Lower leg skin (tissue), 4 donors: ENCODE results near the gene ZNF79. TPM values are rescaled to one million over a fixed set of nuclear protein-coding genes. Genes with fewer than 3 reads are reported as not detected.

Source experiments
- DNase-seq, 2 donors: peaks; one replicate each; pipeline ENCODE4 v3.0.0-alpha.2; 2019; ENCODE audit warnings: low spot score in 2 of 2
- H3K4me3 ChIP-seq: fragments of 200-600 bp; sonication (generic); 2 replicates; pipeline ENCODE4 v1.5.1; 2017; ENCODE audit warnings: mild to moderate bottlenecking, low read depth; ENCODE audit not compliant: poor library complexity, severe bottlenecking
- POLR2A ChIP-seq, 2 donors: fragments of 450-650 bp; IDR thresholded peaks; one replicate each; pipeline ENCODE4 v1.6.1; 2016 to 2017; ENCODE audit warnings: antibody characterized with exemption in 2 of 2, mild to moderate bottlenecking in 1 of 2, moderate library complexity in 1 of 2
- WGBS, 2 donors: methylation state at CpG; one replicate each; pipeline ENCODE4 v1.1.5; 2018; 5-methylcytosine and 5-hydroxymethylcytosine counted together
- intact Hi-C: fragments of 100-400 bp; cut with DNase I; formaldehyde crosslinking; loops from one replicate; pipeline ENCODE4 v1.15.0; 2023; ENCODE audit warnings: low total_unique reads
- total RNA-seq, 4 donors: library from RNA; depleted of rRNA; stranded (reverse); fragments of >200 nt; gene quantifications; one replicate each; pipeline ENCODE4 v1.1.0, GENCODE V29; 2016
- TF ChIP-seq, protein P1 (sequence below), 3 donors: fragments of 450-650 bp; IDR thresholded peaks; one replicate each; pipeline ENCODE4 v1.5.1; 2016; ENCODE audit warnings: antibody characterized with exemption in 3 of 3, mild to moderate bottlenecking in 3 of 3, moderate library complexity in 2 of 3

Gene ZNF79
- total RNA-seq, 4 donors from 2014 or later, result 9.2 to 12.1 (median 9.8) TPM

DNA sequence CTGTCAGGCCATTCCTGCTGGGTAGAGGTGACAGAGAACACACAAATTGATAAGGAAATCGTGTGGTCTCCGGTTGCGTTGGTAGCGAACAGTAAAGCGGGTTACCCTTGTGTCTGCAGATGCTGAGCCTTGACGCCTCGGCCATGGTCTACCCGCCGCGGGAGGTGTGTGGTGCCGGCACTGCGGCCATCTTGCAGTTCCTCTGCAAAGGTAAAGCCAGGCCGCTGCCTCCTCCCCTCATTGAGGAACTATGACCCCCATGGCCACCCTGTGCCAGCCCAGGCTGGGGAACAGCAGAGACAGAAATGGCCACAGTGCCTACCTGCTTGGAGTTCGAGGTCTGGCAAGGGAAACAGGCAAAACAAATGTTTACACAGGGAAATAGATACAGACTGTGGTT, 43.4 kb downstream of the ZNF79 start:
- no peak for DNase-seq
- WGBS, 2 donors, result 94 to 99% methylated on average over 14 of the region's 14 CpGs
- no peak overlapping the region for H3K4me3 ChIP-seq
- TF ChIP-seq, protein P1, sequence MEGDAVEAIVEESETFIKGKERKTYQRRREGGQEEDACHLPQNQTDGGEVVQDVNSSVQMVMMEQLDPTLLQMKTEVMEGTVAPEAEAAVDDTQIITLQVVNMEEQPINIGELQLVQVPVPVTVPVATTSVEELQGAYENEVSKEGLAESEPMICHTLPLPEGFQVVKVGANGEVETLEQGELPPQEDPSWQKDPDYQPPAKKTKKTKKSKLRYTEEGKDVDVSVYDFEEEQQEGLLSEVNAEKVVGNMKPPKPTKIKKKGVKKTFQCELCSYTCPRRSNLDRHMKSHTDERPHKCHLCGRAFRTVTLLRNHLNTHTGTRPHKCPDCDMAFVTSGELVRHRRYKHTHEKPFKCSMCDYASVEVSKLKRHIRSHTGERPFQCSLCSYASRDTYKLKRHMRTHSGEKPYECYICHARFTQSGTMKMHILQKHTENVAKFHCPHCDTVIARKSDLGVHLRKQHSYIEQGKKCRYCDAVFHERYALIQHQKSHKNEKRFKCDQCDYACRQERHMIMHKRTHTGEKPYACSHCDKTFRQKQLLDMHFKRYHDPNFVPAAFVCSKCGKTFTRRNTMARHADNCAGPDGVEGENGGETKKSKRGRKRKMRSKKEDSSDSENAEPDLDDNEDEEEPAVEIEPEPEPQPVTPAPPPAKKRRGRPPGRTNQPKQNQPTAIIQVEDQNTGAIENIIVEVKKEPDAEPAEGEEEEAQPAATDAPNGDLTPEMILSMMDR (IDR thresholded peaks at IDR 0.05), result no peak
- no peak for TF ChIP-seq POLR2A (IDR thresholded peaks at IDR 0.05)
- intact Hi-C loops, result no loop called here

DNA sequence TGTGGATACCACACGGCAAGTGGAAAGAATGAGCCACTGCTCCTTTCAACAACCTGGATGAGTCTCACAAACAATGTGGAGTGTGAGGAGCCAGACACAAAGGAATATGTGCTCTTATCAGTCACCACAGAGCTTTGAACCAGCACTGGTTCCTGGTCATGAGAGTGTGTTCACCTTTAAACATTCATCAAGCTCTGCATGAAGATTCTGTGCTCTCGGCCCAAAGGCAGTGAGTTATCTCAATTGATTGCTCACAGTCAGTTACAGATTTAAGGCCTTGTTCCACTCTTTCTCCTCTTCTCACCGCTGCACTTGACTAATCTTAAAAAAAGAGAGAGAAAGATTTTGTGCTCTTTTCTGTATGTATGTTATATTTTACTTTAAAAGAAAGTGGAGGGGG, 46.5 kb downstream of the ZNF79 start:
- WGBS, 2 donors, result 95 to 97% methylated on average over 3 of the region's 3 CpGs
- intact Hi-C loops, result no loop called here
- H3K4me3 ChIP-seq, result no peak overlapping the region
- TF ChIP-seq, protein P1 (IDR thresholded peaks at IDR 0.05), result no peak
- no peak for TF ChIP-seq POLR2A (IDR thresholded peaks at IDR 0.05)
- no peak for DNase-seq

DNA sequence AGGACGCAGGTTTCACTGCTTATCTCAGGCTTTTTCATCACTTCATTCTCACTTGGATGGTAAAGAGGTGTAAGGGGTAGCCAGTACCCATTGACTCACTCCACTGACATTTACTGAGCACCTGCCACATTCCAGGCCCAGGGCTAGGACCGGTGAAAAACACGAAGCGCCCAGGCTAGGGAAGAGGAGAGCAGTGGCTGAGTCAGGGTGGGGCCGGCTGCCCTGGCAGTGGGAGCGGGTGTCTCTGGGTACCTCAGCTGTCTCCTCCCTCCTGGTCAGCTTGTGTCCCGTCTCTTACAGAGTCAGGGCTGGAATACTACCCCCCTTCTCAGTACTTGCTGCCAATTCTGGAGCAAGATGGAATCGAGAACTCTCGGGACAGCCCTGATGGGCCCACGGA, 49.3 kb downstream of the ZNF79 start:
- TF ChIP-seq, protein P1 (IDR thresholded peaks at IDR 0.05), result no peak
- no peak for TF ChIP-seq POLR2A (IDR thresholded peaks at IDR 0.05)
- intact Hi-C loops, result no loop called here
- 83 to 87% methylated on average over 10 of the region's 10 CpGs for WGBS, 2 donors
- DNase-seq, result no peak
- H3K4me3 ChIP-seq, result no peak overlapping the region

DNA sequence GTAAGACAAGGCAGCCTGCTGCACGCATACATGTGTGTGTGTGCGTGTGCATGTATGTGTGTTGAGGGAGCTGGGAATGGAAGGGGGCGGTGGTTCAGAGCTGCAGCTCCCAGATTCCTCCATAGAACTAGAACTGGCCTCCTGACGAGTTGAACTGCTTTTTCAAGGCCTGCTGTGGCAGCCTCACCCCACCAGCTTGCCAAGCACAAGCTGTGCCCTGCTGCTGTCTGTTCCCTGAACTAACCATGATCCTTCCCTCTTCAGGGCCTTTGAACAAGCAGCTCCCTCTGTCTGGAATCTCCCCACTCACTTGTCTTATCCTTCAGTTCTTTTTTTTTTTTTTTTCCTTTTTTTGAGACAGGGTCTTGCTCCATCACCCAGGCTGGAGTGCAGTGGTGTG, 49.8 kb downstream of the ZNF79 start:
- intact Hi-C loops, result no loop called here
- H3K4me3 ChIP-seq, result no peak overlapping the region
- TF ChIP-seq, protein P1 (IDR thresholded peaks at IDR 0.05), result no peak
- no peak for TF ChIP-seq POLR2A (IDR thresholded peaks at IDR 0.05)
- WGBS, 2 donors, result 66 to 79% methylated on average over 4 of the region's 4 CpGs
- DNase-seq, result no peak

DNA sequence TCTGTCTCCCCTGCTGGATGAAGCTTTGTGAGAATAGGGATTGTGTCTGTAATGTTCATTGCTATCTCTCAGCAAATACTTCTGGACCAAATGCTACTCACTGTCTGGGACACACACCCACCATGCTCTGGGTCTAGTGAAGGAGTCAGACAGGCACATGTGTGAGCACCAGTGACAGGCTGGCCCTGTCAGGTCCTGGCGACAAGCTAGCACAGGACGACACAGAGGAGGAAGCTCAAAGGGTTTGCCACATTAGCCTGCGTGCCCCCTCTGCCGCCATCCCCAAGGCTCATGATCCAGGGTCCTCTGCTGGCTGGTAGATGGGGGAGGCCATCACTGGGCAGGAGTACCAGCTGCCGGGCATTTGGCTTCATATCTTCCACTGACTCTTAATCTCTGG, 50.4 kb downstream of the ZNF79 start:
- no peak for DNase-seq
- no peak for TF ChIP-seq POLR2A (IDR thresholded peaks at IDR 0.05)
- TF ChIP-seq, protein P1 (IDR thresholded peaks at IDR 0.05), result no peak
- intact Hi-C loops, result no loop called here
- 94 to 99% methylated on average over 5 of the region's 5 CpGs for WGBS, 2 donors
- no peak overlapping the region for H3K4me3 ChIP-seq

DNA sequence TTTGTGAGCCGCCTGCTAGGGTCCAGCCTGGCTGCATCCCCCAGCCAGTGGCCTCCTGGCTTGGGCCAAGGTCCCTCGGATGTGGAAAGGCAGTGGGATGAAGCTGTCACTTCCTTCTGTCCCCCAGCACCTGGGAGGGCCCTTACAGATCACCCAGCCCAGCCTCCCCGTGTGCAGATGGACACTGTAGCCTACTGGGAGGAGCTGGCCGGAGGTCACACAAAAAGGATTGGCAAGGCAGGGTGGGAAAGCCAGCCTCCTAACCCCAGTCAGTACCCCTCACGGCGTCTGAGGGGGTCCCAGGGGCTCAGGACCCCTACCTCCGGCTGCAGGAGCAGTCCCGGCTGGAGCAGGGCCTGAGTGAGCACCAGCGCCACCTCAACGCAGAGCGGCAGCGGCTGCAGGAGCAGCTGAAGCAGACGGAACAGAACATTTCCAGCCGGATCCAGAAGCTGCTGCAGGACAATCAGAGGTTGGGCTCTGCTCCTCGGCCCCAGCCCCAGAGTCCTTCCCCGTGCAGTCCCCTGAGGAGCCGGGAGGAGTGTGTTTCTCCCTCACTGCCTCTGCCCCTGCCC, 55.4 kb downstream of the ZNF79 start:
- no peak overlapping the region for H3K4me3 ChIP-seq
- no peak for TF ChIP-seq POLR2A (IDR thresholded peaks at IDR 0.05)
- TF ChIP-seq, protein P1 (IDR thresholded peaks at IDR 0.05), result no peak
- DNase-seq, result no peak
- WGBS, 2 donors, result 85 to 93% methylated on average over 17 of the region's 17 CpGs
- intact Hi-C loops, result no loop called here
